IMR-90 (cell line): ENCODE results near the gene GABRR1. TPM values are rescaled to one million over a fixed set of nuclear protein-coding genes. Genes with fewer than 3 reads are reported as not detected.

Experiments
- ATAC-seq: fragments of 200-7000 bp; cut with Tn5 transposase; 2 replicates; pipeline ENCODE4 v1.9.1; 2020; ENCODE audit warnings: low read depth, mild to moderate bottlenecking, moderate library complexity
- BruUV-seq: library from RNA; stranded (reverse); fragments of 400-500 nt; replicated peaks from 2 replicates; lab custom pipeline; 2021; lab: Mats Ljungman, UMichigan
- CTCF ChIA-PET: fragments of 300-600 bp; formaldehyde crosslinking; extraction: SDS; loops from one replicate; lab custom pipeline; 2021; ENCODE audit warnings: antibody characterized with exemption; lab: Yijun Ruan, JAX
- POLR2A ChIA-PET: fragments of 300-600 bp; sonication (Branson Sonifier 250); formaldehyde crosslinking; loops from one replicate; lab custom pipeline; 2022; ENCODE audit warnings: antibody characterized with exemption; ENCODE audit not compliant: unreplicated experiment; lab: Charles Lee
- DNase-seq: peaks from one replicate; pipeline ENCODE4 v3.0.0; 2013
- H2AFZ ChIP-seq: replicated peaks from 2 replicates; pipeline ENCODE3; 2013; ENCODE audit warnings: low read length, mild to moderate bottlenecking; ENCODE audit not compliant: poor library complexity
- H2AK5ac ChIP-seq: 2 replicates; pipeline ENCODE4 v1.6.1; 2013; ENCODE audit warnings: low read depth, low read length, inconsistent platforms
- H2AK9ac ChIP-seq: replicated peaks from 2 replicates; pipeline ENCODE3; 2013; ENCODE audit warnings: mild to moderate bottlenecking, low read depth, low read length, moderate library complexity; ENCODE audit not compliant: poor library complexity
- H2BK120ac ChIP-seq: 2 replicates; pipeline ENCODE4 v1.6.1; 2013; ENCODE audit warnings: low read depth, low read length, inconsistent platforms
- H2BK15ac ChIP-seq: 3 replicates; pipeline ENCODE4 v1.6.1; 2013; ENCODE audit warnings: low read depth, low read length, inconsistent platforms
- H2BK20ac ChIP-seq: 2 replicates; pipeline ENCODE4 v1.6.1; 2013; ENCODE audit warnings: low read depth, mild to moderate bottlenecking, inconsistent platforms, low read length, moderate library complexity
- H2BK5ac ChIP-seq: 2 replicates; pipeline ENCODE4 v1.6.1; 2013; ENCODE audit warnings: mild to moderate bottlenecking, low read depth, low read length, inconsistent platforms; ENCODE audit not compliant: poor library complexity, severe bottlenecking
- H3K14ac ChIP-seq: replicated peaks from 2 replicates; pipeline ENCODE4 v1.6.1; 2013; ENCODE audit warnings: low read depth, low read length, inconsistent platforms
- H3K18ac ChIP-seq: 2 replicates; pipeline ENCODE4 v1.6.1; 2013; ENCODE audit warnings: low read depth, low read length, control low read depth
- H3K23ac ChIP-seq: 2 replicates; pipeline ENCODE4 v1.6.1; 2013; ENCODE audit warnings: low read depth, low read length, inconsistent platforms
- H3K27ac ChIP-seq: 2 replicates; pipeline ENCODE4 v1.5.1; 2013; ENCODE audit warnings: mild to moderate bottlenecking, control low read depth, low read length; ENCODE audit not compliant: insufficient read depth
- H3K27me3 ChIP-seq: 2 replicates; pipeline ENCODE4 v1.6.1; 2013; ENCODE audit warnings: low read length; ENCODE audit not compliant: control insufficient read depth, insufficient read depth
- H3K36me3 ChIP-seq: 2 replicates; pipeline ENCODE4 v1.6.1; 2013; ENCODE audit warnings: low read length, mixed read lengths; ENCODE audit not compliant: control insufficient read depth, insufficient read depth
- H3K4ac ChIP-seq: 2 replicates; pipeline ENCODE4 v1.6.1; 2013; ENCODE audit warnings: low read depth, low read length, inconsistent platforms
- H3K4me1 ChIP-seq: 2 replicates; pipeline ENCODE4 v1.6.1; 2013; ENCODE audit warnings: low read length, mixed read lengths; ENCODE audit not compliant: control insufficient read depth, insufficient read depth
- H3K4me2 ChIP-seq: 2 replicates; pipeline ENCODE4 v1.6.1; 2013; ENCODE audit warnings: low read depth, mild to moderate bottlenecking, control low read depth, low read length, moderate library complexity
- H3K4me3 ChIP-seq: 2 replicates; pipeline ENCODE4 v1.5.1; 2013; ENCODE audit warnings: low read depth, mild to moderate bottlenecking, control low read depth, low read length, moderate library complexity; ENCODE audit not compliant: insufficient read depth
- H3K56ac ChIP-seq: 2 replicates; pipeline ENCODE4 v1.6.1; 2013; ENCODE audit warnings: low read length, inconsistent platforms; ENCODE audit not compliant: insufficient read depth; ENCODE audit errors: extremely low read depth
- H3K79me1 ChIP-seq, 2 experiments: 2 replicates each; pipeline ENCODE4 v1.6.1; 2013; ENCODE audit warnings: low read length in 2 of 2, inconsistent platforms in 1 of 2, low read depth in 1 of 2
- H3K9ac ChIP-seq: 2 replicates; pipeline ENCODE4 v1.6.1; 2013; ENCODE audit warnings: low read depth, low read length, control low read depth
- H3K9me1 ChIP-seq: 2 replicates; pipeline ENCODE4 v1.6.1; 2013; ENCODE audit warnings: low read length, inconsistent platforms; ENCODE audit not compliant: insufficient read depth
- H3K9me3 ChIP-seq: 2 replicates; pipeline ENCODE4 v1.6.1; 2013; ENCODE audit warnings: low read length; ENCODE audit not compliant: control insufficient read depth, insufficient read depth
- H4K20me1 ChIP-seq: 2 replicates; pipeline ENCODE4 v1.6.1; 2013; ENCODE audit warnings: low read length, inconsistent platforms; ENCODE audit not compliant: insufficient read depth
- H4K5ac ChIP-seq: 2 replicates; pipeline ENCODE4 v1.6.1; 2013; ENCODE audit warnings: mild to moderate bottlenecking, low read depth, low read length, control low read depth
- H4K8ac ChIP-seq, 2 experiments: 2 replicates each; pipeline ENCODE4 v1.6.1; 2013; ENCODE audit warnings: low read depth in 2 of 2, low read length in 2 of 2, control low read depth in 1 of 2, inconsistent platforms in 1 of 2
- H4K91ac ChIP-seq: 2 replicates; pipeline ENCODE4 v1.6.1; 2013; ENCODE audit warnings: low read depth, low read length, inconsistent platforms; ENCODE audit not compliant: insufficient read depth
- BHLHE40 ChIP-seq: fragments of 150-350 bp; IDR thresholded peaks from 2 replicates; pipeline ENCODE4 v1.6.1; 2016; ENCODE audit warnings: mild to moderate bottlenecking, low read depth, low read length
- CEBPB ChIP-seq: IDR thresholded peaks from 2 replicates; pipeline ENCODE4 v1.6.1; 2012; ENCODE audit warnings: low read depth, low read length, improper control_type of control experiment
- CHD1 ChIP-seq: IDR thresholded peaks from 2 replicates; pipeline ENCODE4 v1.6.1; 2012; ENCODE audit warnings: low read depth, low read length, improper control_type of control experiment
- FOS ChIP-seq: fragments of 150-350 bp; IDR thresholded peaks from 2 replicates; pipeline ENCODE4 v1.6.1; 2016; ENCODE audit warnings: low read depth, low read length
- MAFK ChIP-seq: IDR thresholded peaks from 2 replicates; pipeline ENCODE4 v1.6.1; 2012; ENCODE audit warnings: low read depth, low read length, improper control_type of control experiment
- MAZ ChIP-seq: IDR thresholded peaks from 2 replicates; pipeline ENCODE4 v1.6.1; 2012; ENCODE audit warnings: low read depth, mild to moderate bottlenecking, low read length, improper control_type of control experiment, moderate library complexity, borderline replicate concordance
- MXI1 ChIP-seq: IDR thresholded peaks from 2 replicates; pipeline ENCODE4 v1.6.1; 2012; ENCODE audit warnings: low read depth, mild to moderate bottlenecking, low read length, moderate library complexity, borderline replicate concordance
- NFE2L2 ChIP-seq: fragments of 150-350 bp; IDR thresholded peaks from 2 replicates; pipeline ENCODE4 v1.6.1; 2016; ENCODE audit warnings: low read depth, mild to moderate bottlenecking, low read length
- POLR2A ChIP-seq: IDR thresholded peaks from 2 replicates; pipeline ENCODE4 v1.6.1; 2012; ENCODE audit warnings: mild to moderate bottlenecking, low read depth, low read length
- RAD21 ChIP-seq: IDR thresholded peaks from 2 replicates; pipeline ENCODE4 v1.6.1; 2012; ENCODE audit warnings: low read length, improper control_type of control experiment
- RFX5 ChIP-seq: IDR thresholded peaks from 2 replicates; pipeline ENCODE4 v1.8.0; 2012; ENCODE audit warnings: low read depth, mild to moderate bottlenecking, low read length, moderate library complexity
- WGBS, 2 experiments: methylation state at CpG; one replicate each; pipeline versions ENCODE4 v1.1.5 to v1.1.7; 2013; ENCODE audit warnings: missing lambda C conversion rate in 2 of 2; ENCODE audit not compliant: insufficient read length in 1 of 2; ENCODE audit errors: extremely low coverage in 2 of 2; 5-methylcytosine and 5-hydroxymethylcytosine counted together
- dilution Hi-C: fragments of 300-500 bp; cut with HindIII; formaldehyde crosslinking; loops from one replicate; pipeline ENCODE4 v1.14.3; 2018; ENCODE audit warnings: low sequenced_read_pairs; ENCODE audit not compliant: unreplicated experiment
- in situ Hi-C: fragments of 300-500 bp; cut with MboI; formaldehyde crosslinking; loops from 3 replicates; pipeline ENCODE4 v1.14.3; 2019; ENCODE audit warnings: low sequenced_read_pairs, inconsistent platforms, mixed read lengths
- intact Hi-C: fragments of 100-400 bp; cut with micrococcal nuclease; formaldehyde crosslinking; loops from 2 replicates; pipeline ENCODE4 v1.10.0; 2022
- polyA plus RNA-seq, 3 experiments: library from polyadenylated mRNA; depleted of rRNA; stranded (reverse); fragments of >200 nt; gene quantifications; 2 replicates each; pipeline ENCODE4 v1.2.3, GENCODE V29; 2012; ENCODE audit warnings: low replicate concordance in 1 of 3
- total RNA-seq: library from RNA; depleted of rRNA; stranded (reverse); fragments of >200 nt; gene quantifications from 2 replicates; pipeline ENCODE4 v1.2.3, GENCODE V29; 2012
- TF ChIP-seq, protein P1 (sequence below): fragments of 150-350 bp; IDR thresholded peaks from 2 replicates; pipeline ENCODE4 v1.6.1; 2017; ENCODE audit warnings: mild to moderate bottlenecking, antibody characterized with exemption, low read length, low read depth
- TF ChIP-seq, protein P2 (sequence below): conservative IDR thresholded peaks from 2 replicates; pipeline ENCODE4 v1.5.1; 2012; ENCODE audit warnings: mild to moderate bottlenecking, low read depth, low read length, improper control_type of control experiment
- TF ChIP-seq, protein P3 (sequence below): fragments of 150-350 bp; IDR thresholded peaks from 2 replicates; pipeline ENCODE4 v1.6.1; 2016; ENCODE audit warnings: low read depth, mild to moderate bottlenecking, low read length, moderate library complexity, borderline replicate concordance

Gene GABRR1
- total and polyA plus RNA-seq, 2 of the 4 experiments (the other 2 are of a cell fraction), result not detected

DNA sequence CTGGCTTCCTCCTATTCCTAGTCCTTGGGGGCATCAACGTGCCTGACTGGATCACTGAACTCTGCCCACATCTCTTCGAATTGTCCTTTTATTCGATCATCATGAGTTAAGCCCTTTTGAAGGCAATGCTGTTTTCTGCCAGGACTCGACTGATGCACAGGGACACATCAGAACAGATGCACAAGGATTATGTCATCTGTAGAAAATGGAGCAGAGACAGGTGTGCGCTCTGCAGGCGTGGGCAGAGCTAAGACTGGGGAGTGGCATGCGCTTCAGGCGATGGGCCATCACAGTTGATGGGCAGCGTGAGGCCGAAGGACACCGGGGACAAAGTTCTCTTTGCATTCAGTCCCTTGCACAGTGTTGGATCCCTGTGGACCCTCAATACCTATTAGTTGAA, 13.1 kb downstream of the GABRR1 start:
- no peak overlapping the region for H3K9ac ChIP-seq
- H2BK20ac ChIP-seq, result no peak overlapping the region
- H3K14ac ChIP-seq, result no peak overlapping the region
- H2BK5ac ChIP-seq, result no peak overlapping the region
- H2BK15ac ChIP-seq, result no peak overlapping the region
- WGBS, 2 experiments, result 60% methylated on average over 1 of the region's 11 CpGs; no CpG with 5 or more reads in 1 of the 2 experiments
- no peak overlapping the region for H3K4me3 ChIP-seq
- no peak overlapping the region for H4K8ac ChIP-seq
- in situ Hi-C loops, result no loop called here
- dilution Hi-C loops, result no loop called here
- H2AK5ac ChIP-seq, result no peak overlapping the region
- H3K18ac ChIP-seq, result no peak overlapping the region
- ATAC-seq (no peak), DNase-seq (no peak)
- H3K23ac ChIP-seq, result no peak overlapping the region
- no peak overlapping the region for H4K91ac ChIP-seq
- no peaks in the 10 kb centered on the region for H3K9me3 ChIP-seq
- no peak overlapping the region for H4K5ac ChIP-seq
- TF ChIP-seq CHD1 (no peak), RFX5 (no peak), RAD21 (no peak), FOS (no peak), MAZ (no peak), BHLHE40 (no peak), CEBPB (no peak), MAFK (no peak), MXI1 (no peak), POLR2A (no peak), NFE2L2 (no peak)
- TF ChIP-seq, protein P1, sequence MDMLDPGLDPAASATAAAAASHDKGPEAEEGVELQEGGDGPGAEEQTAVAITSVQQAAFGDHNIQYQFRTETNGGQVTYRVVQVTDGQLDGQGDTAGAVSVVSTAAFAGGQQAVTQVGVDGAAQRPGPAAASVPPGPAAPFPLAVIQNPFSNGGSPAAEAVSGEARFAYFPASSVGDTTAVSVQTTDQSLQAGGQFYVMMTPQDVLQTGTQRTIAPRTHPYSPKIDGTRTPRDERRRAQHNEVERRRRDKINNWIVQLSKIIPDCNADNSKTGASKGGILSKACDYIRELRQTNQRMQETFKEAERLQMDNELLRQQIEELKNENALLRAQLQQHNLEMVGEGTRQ, result no peak
- TF ChIP-seq, protein P2, sequence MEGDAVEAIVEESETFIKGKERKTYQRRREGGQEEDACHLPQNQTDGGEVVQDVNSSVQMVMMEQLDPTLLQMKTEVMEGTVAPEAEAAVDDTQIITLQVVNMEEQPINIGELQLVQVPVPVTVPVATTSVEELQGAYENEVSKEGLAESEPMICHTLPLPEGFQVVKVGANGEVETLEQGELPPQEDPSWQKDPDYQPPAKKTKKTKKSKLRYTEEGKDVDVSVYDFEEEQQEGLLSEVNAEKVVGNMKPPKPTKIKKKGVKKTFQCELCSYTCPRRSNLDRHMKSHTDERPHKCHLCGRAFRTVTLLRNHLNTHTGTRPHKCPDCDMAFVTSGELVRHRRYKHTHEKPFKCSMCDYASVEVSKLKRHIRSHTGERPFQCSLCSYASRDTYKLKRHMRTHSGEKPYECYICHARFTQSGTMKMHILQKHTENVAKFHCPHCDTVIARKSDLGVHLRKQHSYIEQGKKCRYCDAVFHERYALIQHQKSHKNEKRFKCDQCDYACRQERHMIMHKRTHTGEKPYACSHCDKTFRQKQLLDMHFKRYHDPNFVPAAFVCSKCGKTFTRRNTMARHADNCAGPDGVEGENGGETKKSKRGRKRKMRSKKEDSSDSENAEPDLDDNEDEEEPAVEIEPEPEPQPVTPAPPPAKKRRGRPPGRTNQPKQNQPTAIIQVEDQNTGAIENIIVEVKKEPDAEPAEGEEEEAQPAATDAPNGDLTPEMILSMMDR, result no peak
- TF ChIP-seq, protein P3, sequence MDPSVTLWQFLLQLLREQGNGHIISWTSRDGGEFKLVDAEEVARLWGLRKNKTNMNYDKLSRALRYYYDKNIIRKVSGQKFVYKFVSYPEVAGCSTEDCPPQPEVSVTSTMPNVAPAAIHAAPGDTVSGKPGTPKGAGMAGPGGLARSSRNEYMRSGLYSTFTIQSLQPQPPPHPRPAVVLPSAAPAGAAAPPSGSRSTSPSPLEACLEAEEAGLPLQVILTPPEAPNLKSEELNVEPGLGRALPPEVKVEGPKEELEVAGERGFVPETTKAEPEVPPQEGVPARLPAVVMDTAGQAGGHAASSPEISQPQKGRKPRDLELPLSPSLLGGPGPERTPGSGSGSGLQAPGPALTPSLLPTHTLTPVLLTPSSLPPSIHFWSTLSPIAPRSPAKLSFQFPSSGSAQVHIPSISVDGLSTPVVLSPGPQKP, result no peak
- H3K27me3 ChIP-seq, result peaks cover 2% of the 10 kb centered on the region
- intact Hi-C loops, result no loop called here
- H3K27ac ChIP-seq, result no peak overlapping the region
- H2BK120ac ChIP-seq, result no peak overlapping the region
- no peak overlapping the region for H3K4ac ChIP-seq
- H3K9me1 ChIP-seq, result no peaks in the 10 kb centered on the region
- no peaks in the 10 kb centered on the region for H3K79me1 ChIP-seq
- H2AFZ ChIP-seq, result no peak overlapping the region
- ChIA-PET POLR2A (no interaction called here), CTCF (no interaction called here)
- H3K56ac ChIP-seq, result no peak overlapping the region
- H3K36me3 ChIP-seq, result no peaks in the 10 kb centered on the region
- no peak overlapping the region for H3K4me2 ChIP-seq
- no TSS peak for BruUV-seq
- H3K4me1 ChIP-seq, result no peaks in the 10 kb centered on the region
- no peaks in the 10 kb centered on the region for H4K20me1 ChIP-seq
- H2AK9ac ChIP-seq, result no peak overlapping the region
